GM20000 (cell line): ENCODE measurements around the gene SOX2.
"Not testable (repeated sequence)": the region's sequence is repeated elsewhere in the genome, so short reads cannot be mapped to it uniquely, and the experiment has no call there.

Source experiments
- DNase-seq: peaks from one replicate; pipeline ENCODE4 v3.0.0; 2012; ENCODE audit warnings: low spot score
- CTCF ChIP-seq: IDR thresholded peaks from 2 replicates; pipeline ENCODE4 v1.5.1; 2012; ENCODE audit warnings: mild to moderate bottlenecking, control low read depth; ENCODE audit errors: extremely low read depth, missing control alignments

The SOX2 gene

DNA sequence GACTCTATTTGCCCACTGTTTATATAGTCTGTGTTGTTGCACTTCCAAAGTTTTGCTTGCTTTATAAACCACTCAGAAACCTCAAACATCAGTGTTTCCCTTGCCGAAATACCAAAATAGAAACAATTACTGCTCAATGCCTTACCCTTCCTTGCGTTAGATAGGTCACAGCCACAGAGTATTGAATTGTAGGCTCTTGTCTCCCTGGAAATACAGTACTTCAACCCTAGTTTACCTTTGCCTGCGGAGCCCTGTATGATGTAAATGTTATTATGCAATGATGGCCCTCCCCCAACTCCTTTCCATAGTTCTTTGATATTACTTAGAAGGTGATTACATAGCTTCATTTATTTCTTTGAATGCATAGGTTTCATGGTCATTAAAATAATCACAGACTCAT is 44.2 kb downstream of the SOX2 start:
- no peak for TF ChIP-seq CTCF
- DNase-seq = no peak

- TF ChIP-seq CTCF = no peak
- no peak for DNase-seq
These were observed 45.0 kb downstream of the SOX2 start for GRCh38 chr3:181756645-181757297.

DNA sequence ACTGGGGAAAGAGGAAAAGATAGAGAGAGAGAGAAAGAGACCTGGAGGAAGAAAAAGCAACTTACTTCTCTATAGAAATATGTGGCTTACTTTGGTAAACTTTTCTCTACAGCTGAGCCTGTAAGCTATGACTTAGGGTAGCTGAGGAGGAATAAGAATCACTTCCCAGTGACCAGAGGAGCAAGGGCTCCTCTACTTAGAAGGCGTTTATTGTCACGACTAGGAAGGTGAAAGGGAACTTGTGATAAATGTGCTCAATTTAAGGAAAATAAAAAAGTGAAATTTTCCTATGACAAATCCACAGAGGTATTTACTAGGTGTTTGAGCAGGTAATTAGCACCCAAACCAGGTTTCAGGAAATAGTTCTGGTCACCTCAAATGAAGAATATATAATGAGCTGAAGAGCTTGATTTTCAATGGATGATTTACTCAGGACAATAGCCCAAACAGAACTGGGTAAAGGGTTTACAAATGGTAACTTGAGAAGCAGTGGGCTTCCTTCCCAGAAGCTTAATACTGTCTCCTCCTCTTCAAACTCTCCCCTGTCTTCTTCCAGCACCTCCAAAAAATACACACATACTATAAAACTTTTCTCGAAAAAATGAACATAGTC is 46.1 kb downstream of the SOX2 start:
- DNase-seq = no peak
- TF ChIP-seq CTCF = no peak

DNA sequence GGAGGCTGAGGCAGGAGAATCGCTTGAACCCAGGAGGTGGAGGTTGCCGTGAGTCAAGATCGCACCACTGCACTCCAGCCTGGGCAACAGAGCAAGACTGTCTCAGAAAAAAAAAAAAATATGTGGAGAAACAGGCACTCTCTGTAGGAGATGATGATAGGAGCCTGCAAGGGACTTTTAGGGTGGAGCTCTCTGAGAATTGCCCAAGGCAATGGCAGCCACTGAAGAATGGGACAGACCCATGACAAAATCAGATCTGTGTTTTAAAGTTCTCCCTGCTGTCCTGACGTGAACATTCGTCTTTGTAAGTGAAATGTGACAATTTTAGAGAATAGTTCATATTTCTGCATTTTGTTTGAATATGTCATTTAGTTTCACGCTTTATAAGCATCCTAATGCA is 50.2 kb downstream of the SOX2 start:
- no peak for TF ChIP-seq CTCF
- DNase-seq = no peak

GRCh38 chr3:181764033-181764432 is 52.3 kb downstream of the SOX2 start:
- DNase-seq = not testable (repeated sequence)
